KOPT-K1 (cell line): ENCODE data around the gene UAP1.

Experiments
- H3K27ac ChIP-seq: fragments of 200-600 bp; sonication (generic); 2 replicates; pipeline ENCODE4 v1.5.1; 2016; ENCODE audit warnings: antibody characterized with exemption, mild to moderate bottlenecking, low read depth, low read length; ENCODE audit not compliant: poor library complexity, severe bottlenecking
- H3K36me3 ChIP-seq: fragments of 200-600 bp; sonication (generic); 2 replicates; pipeline ENCODE4 v1.5.1; 2017; ENCODE audit warnings: antibody characterized with exemption, mild to moderate bottlenecking, low read length, moderate library complexity; ENCODE audit not compliant: insufficient read depth
- H3K9me3 ChIP-seq: fragments of 200-600 bp; sonication (generic); 2 replicates; pipeline ENCODE4 v1.5.1; 2017; ENCODE audit warnings: antibody characterized with exemption, low read length, mild to moderate bottlenecking; ENCODE audit not compliant: insufficient read depth, poor library complexity, severe bottlenecking

Gene UAP1

DNA sequence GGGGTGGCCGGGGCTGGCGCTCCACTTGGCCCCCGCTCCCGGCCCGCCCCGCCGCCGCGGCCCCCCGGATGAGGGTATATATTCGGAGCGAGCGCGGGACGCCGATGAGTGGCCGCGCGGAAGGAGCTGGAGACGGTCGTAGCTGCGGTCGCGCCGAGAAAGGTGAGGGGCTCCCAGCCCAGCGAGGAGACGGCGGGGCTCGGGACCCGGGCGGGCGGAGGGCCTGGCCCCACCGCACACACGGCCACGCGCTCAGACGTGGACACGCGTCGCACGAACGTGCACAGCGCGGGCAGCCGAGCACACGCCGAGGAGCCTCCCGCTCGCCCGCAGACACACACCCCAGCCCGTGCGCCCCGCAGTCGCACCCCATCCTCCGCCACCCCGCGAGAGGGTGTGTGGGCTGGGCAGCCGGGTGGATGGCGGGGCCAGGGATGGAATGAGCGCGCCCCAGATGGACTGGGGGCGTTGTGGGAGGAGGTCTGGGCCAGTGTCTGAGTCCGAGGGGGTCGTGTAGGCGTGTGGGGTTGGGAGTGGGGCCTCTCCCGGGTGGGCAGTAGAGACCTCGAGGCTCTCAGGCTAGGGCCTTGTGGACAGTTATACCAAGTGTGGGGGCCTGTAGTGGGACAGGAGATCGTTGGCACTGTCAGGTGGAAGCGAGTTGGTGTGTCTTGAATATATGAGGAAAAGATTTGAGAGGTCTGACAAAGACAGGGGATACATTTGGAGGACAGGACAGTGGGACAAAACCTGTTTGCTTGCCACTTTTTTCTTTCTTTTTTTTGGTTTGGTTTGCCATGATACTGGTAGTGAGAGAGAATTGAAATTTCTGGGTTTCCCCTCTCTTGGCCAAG lies at the start of gene UAP1:
UAP1 (plus strand) TSS at position 107 of the 854 bp plus-strand sequence. CDS start 4,347 bp downstream, outside the sequence.
- Histone ChIP-seq H3K27ac (peak within 1 kb of the TSS; percentile 66), H3K36me3 (peaks cover 5% of the 10 kb centered on the region; the same call in 1 of the 2 replicates), H3K9me3 (no peaks in the 10 kb centered on the region)

DNA sequence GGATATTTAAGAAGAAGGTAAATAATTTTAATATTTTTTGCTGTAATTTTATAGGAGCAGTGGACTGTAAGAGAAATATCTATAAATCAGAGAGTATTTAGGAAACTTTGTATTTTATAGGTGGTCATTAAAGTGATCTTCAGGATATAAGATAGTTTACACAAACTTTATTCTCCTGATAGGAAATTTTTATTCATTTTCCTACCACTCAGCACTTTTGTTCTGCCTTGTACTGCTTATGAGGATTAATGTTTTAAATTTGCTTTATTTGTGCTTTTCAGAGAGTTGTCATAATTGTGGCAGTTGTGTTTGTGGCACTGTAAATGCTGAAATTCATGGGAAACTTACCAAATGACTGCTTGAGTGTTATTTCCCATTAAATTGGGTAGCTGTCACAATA lies 34.2 kb upstream of the UAP1 start:
- H3K36me3 ChIP-seq: peaks cover 71% of the 10 kb centered on the region
- no peaks in the 10 kb centered on the region for H3K9me3 ChIP-seq
- no peak overlapping the region for H3K27ac ChIP-seq

DNA sequence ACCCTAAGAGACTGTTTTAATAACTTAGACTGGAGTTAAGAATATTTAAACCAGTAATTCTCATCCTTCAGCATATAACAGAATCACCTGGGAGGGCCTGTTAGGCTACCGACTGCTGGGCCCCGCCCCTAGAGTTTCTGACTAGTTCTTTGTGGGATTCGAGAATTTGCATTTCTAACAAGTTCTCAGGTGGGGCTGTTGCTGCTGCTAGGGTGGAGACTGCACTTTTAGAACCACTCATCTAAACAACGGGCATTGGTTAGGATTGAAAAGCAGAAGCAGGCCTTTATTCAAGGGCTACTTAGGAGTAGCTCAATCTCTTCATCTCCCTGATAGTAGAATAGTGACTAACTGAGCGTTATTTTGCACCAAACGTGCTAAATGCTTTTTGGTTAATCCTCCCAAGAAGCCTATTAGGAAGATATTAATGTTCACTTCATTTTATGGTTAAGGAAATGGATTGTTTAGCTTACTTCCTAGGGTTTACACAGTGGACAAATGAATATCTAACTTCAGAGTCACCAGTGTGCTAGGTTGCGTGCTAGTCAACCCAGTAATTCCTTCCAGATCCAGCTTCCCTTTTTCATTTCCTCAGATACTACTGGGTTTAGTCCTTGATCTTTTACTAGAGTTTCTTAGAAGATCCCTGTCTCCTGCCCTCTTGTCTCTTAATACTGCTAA lies 31.1 kb upstream of the UAP1 start:
- Histone ChIP-seq H3K9me3 (no peaks in the 10 kb centered on the region), H3K27ac (no peak overlapping the region), H3K36me3 (peaks cover 41% of the 10 kb centered on the region)

DNA sequence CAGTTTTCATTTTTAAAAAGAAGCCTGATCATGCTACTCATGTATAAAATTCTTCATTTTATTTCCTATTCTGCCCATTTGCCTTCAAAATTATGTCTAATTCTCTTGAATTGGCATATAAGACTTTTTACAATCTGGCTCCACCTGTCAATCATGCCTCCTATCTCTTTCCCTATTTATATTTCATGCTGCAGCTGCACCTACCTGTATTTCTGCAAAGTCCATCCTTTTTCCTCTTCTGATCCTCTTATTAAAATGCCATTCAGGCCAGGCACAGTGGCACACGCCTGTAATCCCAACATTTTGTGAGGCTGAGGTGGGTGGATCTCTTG lies 30.6 kb upstream of the UAP1 start:
- no peaks in the 10 kb centered on the region for H3K9me3 ChIP-seq
- H3K27ac ChIP-seq: no peak overlapping the region
- H3K36me3 ChIP-seq: peaks cover 35% of the 10 kb centered on the region

DNA sequence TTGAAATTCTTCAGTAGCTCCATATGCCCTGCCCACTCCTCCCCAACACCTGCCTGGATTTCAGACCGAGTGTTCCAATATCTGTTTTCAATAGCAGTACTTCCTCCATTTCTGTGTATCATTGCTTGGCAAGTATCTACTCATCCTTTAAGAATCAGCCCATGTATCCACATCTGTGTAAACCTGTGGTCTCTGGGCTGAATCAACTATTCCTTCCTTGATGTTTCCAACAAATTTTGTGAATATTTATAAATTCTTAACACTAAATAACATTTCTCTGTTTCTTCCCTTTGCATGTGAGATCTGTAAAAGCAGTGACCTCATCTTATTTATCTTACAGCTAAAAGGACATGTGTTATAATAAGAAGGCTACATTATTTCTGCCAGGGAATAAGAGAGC lies 26.0 kb upstream of the UAP1 start:
- no peak overlapping the region for H3K27ac ChIP-seq
- 0 out of 2 replicates have a peak, but pooled peaks cover 6% of the 10 kb centered on the region for H3K36me3 ChIP-seq
- no peaks in the 10 kb centered on the region for H3K9me3 ChIP-seq

DNA sequence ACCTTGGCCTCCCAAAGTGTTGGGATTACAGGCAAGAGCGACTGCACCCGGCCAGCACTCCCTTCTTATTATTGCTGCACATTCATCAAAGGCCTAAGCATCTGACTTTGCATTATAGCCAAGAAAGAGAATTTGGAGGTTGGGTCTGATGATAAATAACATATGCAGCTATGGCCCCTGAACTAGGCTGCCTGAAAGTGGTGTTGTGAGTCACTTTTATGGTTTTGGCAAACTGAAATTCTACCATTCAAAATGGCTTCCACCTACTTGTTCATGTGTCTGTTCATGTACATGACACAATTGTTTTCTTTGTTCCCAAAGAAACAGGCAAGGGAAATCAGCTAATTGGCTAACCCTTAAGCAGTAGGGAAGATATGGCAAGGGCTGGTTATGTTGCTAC lies 25.0 kb upstream of the UAP1 start:
- H3K27ac ChIP-seq: no peak overlapping the region
- H3K36me3 ChIP-seq: no peaks in the 10 kb centered on the region
- H3K9me3 ChIP-seq: no peaks in the 10 kb centered on the region

DNA sequence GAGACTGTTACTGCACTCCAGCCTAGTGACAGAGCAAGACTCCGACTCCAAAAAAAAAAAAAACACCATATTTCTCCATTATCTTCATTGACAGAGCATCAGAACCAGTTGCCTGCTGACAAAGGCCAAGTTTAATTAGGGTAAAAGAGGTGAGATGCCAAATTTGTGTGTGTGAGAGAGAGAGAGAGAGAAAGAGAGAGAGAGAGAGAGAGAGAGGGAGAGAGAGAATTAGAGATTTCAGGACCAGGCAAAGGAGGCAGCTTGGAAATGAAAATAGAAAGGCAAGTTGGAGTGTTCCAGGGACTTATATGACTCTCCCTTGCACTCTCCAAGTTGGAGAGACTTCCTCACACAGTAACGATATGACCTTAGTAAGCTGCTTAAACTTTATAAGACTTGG lies 24.3 kb upstream of the UAP1 start:
- Histone ChIP-seq H3K27ac (no peak overlapping the region), H3K36me3 (no peaks in the 10 kb centered on the region), H3K9me3 (no peaks in the 10 kb centered on the region)

DNA sequence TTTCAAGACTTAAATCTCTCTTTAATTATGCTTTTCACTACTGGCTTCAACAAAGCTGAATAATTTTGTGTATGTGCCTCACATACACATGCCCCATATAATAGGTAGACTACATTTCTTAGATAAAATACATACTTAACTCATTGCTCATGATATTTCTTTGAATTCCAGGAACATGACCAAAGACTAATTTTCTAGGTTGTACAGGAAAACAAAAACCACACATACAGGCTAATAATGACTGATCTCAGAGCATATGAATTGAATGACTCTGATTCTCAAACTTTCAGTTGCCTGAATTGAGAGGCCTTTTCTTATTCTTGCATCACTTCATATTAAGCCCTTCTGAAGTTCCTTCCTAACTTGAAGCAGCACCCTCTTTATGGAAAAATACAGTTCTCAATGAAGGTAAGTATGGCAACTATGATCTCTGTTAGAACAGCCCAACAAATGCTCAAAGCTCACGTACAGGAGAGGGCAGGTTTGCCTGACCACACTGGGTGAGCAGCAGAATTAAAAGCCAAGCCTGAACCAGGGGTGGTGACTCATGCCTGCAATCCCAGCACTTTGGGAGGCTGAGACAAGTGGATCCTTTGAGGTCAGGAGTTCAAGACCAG lies 22.6 kb upstream of the UAP1 start:
- Histone ChIP-seq H3K27ac (no peak overlapping the region), H3K9me3 (peaks cover 9% of the 10 kb centered on the region), H3K36me3 (no peaks in the 10 kb centered on the region)

DNA sequence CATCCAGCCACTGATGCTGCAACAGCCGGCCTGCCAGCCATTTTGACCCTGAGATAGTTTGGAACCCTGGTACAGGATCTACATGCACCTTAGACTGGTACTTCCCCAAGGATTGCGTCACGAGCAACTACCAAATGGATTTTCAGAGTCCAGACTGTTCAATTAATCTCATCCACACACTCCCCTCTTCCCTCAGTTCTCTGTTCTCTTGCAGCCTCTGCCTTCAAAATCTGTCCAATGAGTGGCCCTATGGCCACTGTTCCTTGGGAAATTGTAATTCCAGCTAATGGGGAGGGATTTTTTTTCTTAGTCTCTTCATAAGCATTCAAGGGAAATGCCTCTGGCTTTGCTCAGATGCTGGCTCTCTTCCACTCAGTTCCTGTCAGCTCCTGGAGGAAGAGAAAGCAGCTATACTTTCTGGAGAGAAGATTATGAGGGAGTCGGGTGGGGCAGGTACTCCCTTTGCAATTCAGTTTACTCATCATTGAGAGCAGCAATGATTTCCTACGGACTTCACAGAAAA lies 19.8 kb upstream of the UAP1 start:
- no peaks in the 10 kb centered on the region for H3K36me3 ChIP-seq
- H3K9me3 ChIP-seq: peaks cover 9% of the 10 kb centered on the region
- no peak overlapping the region for H3K27ac ChIP-seq

DNA sequence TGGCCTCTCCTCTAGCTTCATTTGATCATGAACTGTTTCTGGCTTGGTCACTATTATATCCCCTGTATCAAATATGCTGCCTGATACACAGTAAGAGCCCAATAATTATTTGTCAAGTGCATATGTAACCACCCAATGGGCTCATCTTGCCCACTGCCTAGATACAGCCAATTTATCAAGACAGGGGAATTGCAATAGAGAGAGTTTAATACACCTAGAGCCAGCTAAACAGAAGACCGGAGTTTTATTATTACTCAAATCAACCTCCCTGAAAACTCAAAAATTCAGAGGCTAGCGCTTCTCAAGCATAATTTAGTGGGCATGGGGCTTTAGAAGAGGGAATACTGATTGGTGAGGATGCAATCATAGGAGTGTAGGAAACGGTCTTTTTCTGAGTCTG lies 18.3 kb upstream of the UAP1 start:
- Histone ChIP-seq H3K9me3 (peaks cover 9% of the 10 kb centered on the region), H3K27ac (no peak overlapping the region)

DNA sequence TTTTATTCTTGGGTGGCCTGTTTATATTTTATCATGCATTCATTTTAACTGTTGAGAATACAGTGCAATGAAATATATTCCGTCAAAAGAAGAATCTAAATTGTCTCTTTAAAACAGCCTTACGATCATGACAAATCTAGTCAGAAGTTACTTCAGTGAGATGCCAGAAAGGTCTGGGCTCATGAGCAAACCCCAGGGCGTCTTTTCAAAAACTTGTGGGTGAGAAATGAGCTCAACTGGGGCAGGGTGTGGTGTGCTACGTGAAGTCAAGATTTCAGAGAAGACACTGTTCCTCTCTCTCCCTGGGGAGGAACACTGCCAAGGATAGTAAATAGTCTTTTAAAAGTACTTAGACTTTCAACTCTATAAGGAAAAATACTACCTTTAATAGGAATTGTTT lies 13.4 kb upstream of the UAP1 start:
- Histone ChIP-seq H3K27ac (no peak overlapping the region), H3K36me3 (no peaks in the 10 kb centered on the region), H3K9me3 (peaks cover 4% of the 10 kb centered on the region)

More for the DNA sequence above, 18.3 kb upstream of the UAP1 start:
- H3K36me3 ChIP-seq: no peaks in the 10 kb centered on the region

DNA sequence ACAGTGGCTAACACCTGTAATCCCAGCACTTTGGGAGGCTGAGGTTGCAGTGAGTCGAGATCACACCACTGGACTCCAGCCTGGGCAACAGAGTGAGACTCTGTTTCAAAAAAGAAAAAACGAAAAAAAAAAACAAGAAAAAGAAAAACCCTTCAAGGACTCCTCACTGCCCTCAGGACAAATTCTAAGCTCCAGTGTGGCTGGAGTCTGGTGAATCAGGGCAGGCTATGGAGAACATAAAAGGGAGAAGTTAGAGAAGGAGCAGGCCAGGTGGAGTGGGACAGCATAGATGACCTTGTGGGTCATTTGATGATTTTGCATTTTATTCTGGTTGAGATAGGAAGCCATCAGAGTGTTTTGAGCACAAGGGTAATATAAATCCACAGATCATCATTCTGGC lies 12.5 kb upstream of the UAP1 start:
- no peak overlapping the region for H3K27ac ChIP-seq
- H3K9me3 ChIP-seq: no peaks in the 10 kb centered on the region
- no peaks in the 10 kb centered on the region for H3K36me3 ChIP-seq

DNA sequence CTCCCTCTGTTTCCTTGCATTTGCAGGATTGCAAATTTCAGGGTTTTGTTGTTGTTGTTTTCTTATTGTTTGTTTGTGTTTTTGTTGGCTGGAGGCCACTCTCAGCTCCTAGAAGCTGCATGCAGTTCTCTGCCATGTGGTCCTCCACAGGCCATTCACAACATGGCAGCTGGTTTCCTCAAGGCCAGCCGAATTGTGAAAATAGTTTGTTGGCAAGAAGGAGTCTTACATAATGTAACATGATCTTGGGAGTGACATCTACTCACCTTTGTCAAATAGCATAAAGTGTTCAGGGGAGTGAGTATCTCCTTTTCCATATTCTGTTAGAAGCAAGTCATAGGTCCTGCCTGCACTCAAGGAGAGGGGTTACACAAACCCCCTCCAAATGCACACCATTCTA lies 10.6 kb upstream of the UAP1 start:
- Histone ChIP-seq H3K9me3 (no peaks in the 10 kb centered on the region), H3K27ac (no peak overlapping the region), H3K36me3 (no peaks in the 10 kb centered on the region)

DNA sequence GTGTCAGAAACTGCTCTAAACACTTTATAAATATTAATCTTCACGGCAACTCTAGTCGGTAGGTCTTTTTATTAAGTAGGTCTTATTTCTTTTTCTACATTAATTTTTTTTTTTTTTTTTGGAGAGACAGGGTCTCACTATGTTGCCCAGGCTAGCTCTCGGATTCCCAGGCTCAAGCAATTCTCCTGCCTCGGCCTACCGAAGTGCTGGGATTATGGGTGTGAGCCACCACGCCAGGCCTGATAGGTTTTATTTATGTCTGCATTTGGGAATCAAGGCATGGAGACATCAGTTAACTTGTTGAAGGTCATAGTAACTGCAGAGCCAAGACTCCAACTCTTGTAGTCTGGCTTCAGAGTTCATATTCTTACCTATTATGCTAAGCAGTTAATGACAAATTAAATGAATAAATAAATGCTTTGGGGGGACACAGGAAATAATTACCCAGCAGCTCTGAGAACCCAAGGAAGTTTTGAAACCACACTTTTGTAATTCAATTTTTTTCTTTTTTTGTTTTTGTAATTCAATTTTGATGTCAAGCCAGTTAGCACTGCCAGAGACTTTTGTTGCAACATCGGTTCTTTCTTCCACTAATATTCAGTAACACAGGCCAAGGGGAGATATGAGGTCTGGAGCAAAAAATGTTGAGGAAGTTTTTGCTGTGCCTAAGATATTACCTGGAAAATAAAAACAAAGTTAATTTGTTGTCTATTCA lies 9.4 kb upstream of the UAP1 start:
- no peak overlapping the region for H3K27ac ChIP-seq
- no peaks in the 10 kb centered on the region for H3K9me3 ChIP-seq
- H3K36me3 ChIP-seq: no peaks in the 10 kb centered on the region
